ENCODE data around the gene SELENOI. TPM values are rescaled to one million over a fixed set of nuclear protein-coding genes. Genes with fewer than 3 reads are reported as not detected.

Gene SELENOI
- total RNA-seq, 1 experiment from 2014 or later: 63.3 TPM

GRCh38 chr2:26355038-26355995 lies 9.4 kb downstream of the SELENOI start (continued):
- TF ChIP-seq REST (IDR thresholded peaks at IDR 0.05; ENCODE audit: low read depth) (no peak), CEBPB (IDR thresholded peaks at IDR 0.05; ENCODE audit: low read depth) (peak; percentile 66), MAX (IDR thresholded peaks at IDR 0.05) (no peak)

- no peaks in the 10 kb centered on the region for H3K36me3 ChIP-seq (ENCODE audit: control insufficient read depth in 1 of 2, insufficient read depth in 2 of 2, low read length in 2 of 2)
- H3K27me3 ChIP-seq (ENCODE audit: insufficient read depth, low read length): no peaks in the 10 kb centered on the region
- H3K27ac ChIP-seq (ENCODE audit: low read depth, low read length): peak overlapping the region; percentile 33
- TF ChIP-seq CTCF (IDR thresholded peaks at IDR 0.05 in 2 of 3, conservative IDR thresholded peaks at IDR 0.05 in 1 of 3; ENCODE audit: borderline replicate concordance in 1 of 3, insufficient read depth in 1 of 3, low read depth in 2 of 3, low read length in 2 of 3) (no peak), RAD21 (IDR thresholded peaks at IDR 0.05; ENCODE audit: low read depth) (no peak), FOSL1 (IDR thresholded peaks at IDR 0.05; ENCODE audit: low read depth) (no peak), ZNF274 (IDR thresholded peaks at IDR 0.05; ENCODE audit: low read depth, low read length) (no peak), POLR2A (IDR thresholded peaks at IDR 0.05; ENCODE audit: borderline replicate concordance, extremely low read depth, insufficient read depth, insufficient read length) (no peak), SP1 (IDR thresholded peaks at IDR 0.05; ENCODE audit: low read depth) (no peak), REST (IDR thresholded peaks at IDR 0.05; ENCODE audit: low read depth) (no peak)
- RAD21 ChIA-PET (ENCODE audit: low non-redundant PET in 1 of 2, low total read pairs in 2 of 2, uncharacterized antibody in 2 of 2, unreplicated experiment in 2 of 2): no interaction called here
- no peaks in the 10 kb centered on the region for H3K9me3 ChIP-seq (ENCODE audit: control insufficient read depth in 1 of 2, insufficient read depth in 1 of 2, low read depth in 1 of 2, low read length in 2 of 2)
- ATAC-seq: no peak
- H3K4me1 ChIP-seq (ENCODE audit: control insufficient read depth in 1 of 2, insufficient read depth in 2 of 2, low read length in 2 of 2): peaks cover 31 to 69% of the 10 kb centered on the region in 2 experiments
- H3K4me3 ChIP-seq (replicated peaks in 1 of 2; ENCODE audit: low read depth in 1 of 2, low read length in 2 of 2): peak overlapping the region in 1 of 2 experiments; percentile 41; a peak in 2 of 4 replicates
- POLR2A ChIA-PET: interaction anchor here (4.1 kb wide), 1 partner anchor 10 kb away, joined by 30 read pairs; the partner anchor contains the start of genes ADGRF3 and SELENOI
- DNase-seq (ENCODE audit: low read depth, low spot score): no peak
- H3K9me2 ChIP-seq (ENCODE audit: insufficient read depth): no peaks in the 10 kb centered on the region
- no TSS peak for BruUV-seq (replicated peaks)
- intact Hi-C loops (cut with micrococcal nuclease): no loop called here
- peaks cover 8% of the 10 kb centered on the region; the same call in 1 of the 2 replicates for H4K20me1 ChIP-seq (ENCODE audit: insufficient read depth)
- peak overlapping the region; percentile 54 for H3K9ac ChIP-seq (ENCODE audit: low read length)
- CTCF ChIA-PET: no interaction called here
- no peak overlapping the region for H2AFZ ChIP-seq (ENCODE audit: low read depth, low read length, poor library complexity, severe bottlenecking)
- peaks cover 100% of the 10 kb centered on the region for H3K79me2 ChIP-seq (ENCODE audit: insufficient read depth, low read length)
- H3K4me2 ChIP-seq (ENCODE audit: low read length): peak overlapping the region; percentile 71
Observed at GRCh38 chr2:26356111-26356510, 10.2 kb downstream of the SELENOI start.

Measured in HCT116 (cell line).